Stomach (tissue), 9 donors: Measurements from ENCODE around the gene LRRC4C. TPM values are rescaled to one million over a fixed set of nuclear protein-coding genes. Genes with fewer than 3 reads are reported as not detected.

Experiments
- DNase-seq, 2 donors: peaks; one replicate each; pipeline versions ENCODE4 v3.0.0 to v3.0.0-alpha.2; 2013 to 2019
- H3K27ac ChIP-seq, 5 donors: fragments of 200-600 bp in 4 of 5; sonication (generic) in 4 of 5; one replicate each; pipeline ENCODE4 v1.5.1; 2013 to 2019; ENCODE audit warnings: mild to moderate bottlenecking in 1 of 5, moderate library complexity in 1 of 5
- H3K27me3 ChIP-seq, 3 donors: fragments of 200-600 bp; sonication (generic); one replicate each; pipeline ENCODE4 v1.5.1; 2017 to 2019; ENCODE audit warnings: mixed run types in 1 of 3
- H3K36me3 ChIP-seq, 4 donors: fragments of 200-600 bp; sonication (generic); 1 replicate in 3 of 4; 2 replicates in 1 of 4; pipeline ENCODE4 v1.5.1; 2016 to 2019
- H3K4me1 ChIP-seq, 4 donors: fragments of 200-600 bp; sonication (generic); one replicate each; pipeline ENCODE4 v1.5.1; 2016 to 2019
- H3K4me3 ChIP-seq, 4 donors: fragments of 200-600 bp; sonication (generic) in 3 of 4; one replicate each; pipeline ENCODE4 v1.5.1; 2016 to 2019; ENCODE audit warnings: mild to moderate bottlenecking in 1 of 4
- H3K9me3 ChIP-seq, 4 donors: fragments of 200-600 bp; sonication (generic); one replicate each; pipeline ENCODE4 v1.5.1; 2016 to 2019
- CTCF ChIP-seq, 7 experiments: fragments of 450-650 bp in 4 of 7; fragments of 200-600 bp in 3 of 7; sonication (generic) in 3 of 7; IDR thresholded peaks; one replicate each; pipeline ENCODE4 v1.5.1; 2016 to 2019; ENCODE audit warnings: antibody characterized with exemption in 7 of 7, control low read depth in 2 of 7, mild to moderate bottlenecking in 1 of 7
- EP300 ChIP-seq: sonication (generic); formaldehyde crosslinking; IDR thresholded peaks from one replicate; pipeline ENCODE4 v1.6.1; 2017; ENCODE audit warnings: antibody characterized with exemption
- POLR2A ChIP-seq, 4 donors: fragments of 450-650 bp; IDR thresholded peaks; one replicate each; pipeline ENCODE4 v1.6.1; 2016; ENCODE audit warnings: antibody characterized with exemption in 4 of 4, control low read depth in 2 of 4, mild to moderate bottlenecking in 1 of 4, moderate library complexity in 1 of 4
- POLR2AphosphoS5 ChIP-seq, 3 donors: sonication (generic); formaldehyde crosslinking; IDR thresholded peaks; one replicate each; pipeline ENCODE4 v1.6.1; 2016; ENCODE audit warnings: antibody characterized with exemption in 3 of 3
- WGBS, 5 donors: extraction: QIAGEN DNeasy Blood & Tissue Kit in 3 of 5; methylation state at CpG; one replicate each; pipeline versions ENCODE4 v1.1.5 to v1.1.7; 2013 to 2018; 5-methylcytosine and 5-hydroxymethylcytosine counted together
- intact Hi-C: fragments of 100-400 bp; cut with DNase I; formaldehyde crosslinking; loops from one replicate; pipeline ENCODE4 v1.15.1; 2023; ENCODE audit warnings: low total_unique reads
- polyA plus RNA-seq, 3 donors: library from polyadenylated mRNA; stranded (reverse); fragments of 200-250 nt; gene quantifications; one replicate each; pipeline ENCODE4 v1.2.3, GENCODE V29; 2013
- total RNA-seq, 5 donors: library from RNA; depleted of rRNA; stranded (reverse); fragments of >200 nt; gene quantifications; one replicate each; pipeline versions ENCODE4 v1.1.0 to v1.2.3, GENCODE V29; 2014 to 2016
- donor health status: healthy with polysubstance abuse.
- donor health status: Bipolar disorder and iron deficiency.
- donor health status: healthy.

The LRRC4C gene
- total and polyA plus RNA-seq, 8 donors: 0.31 to 3.3 (median 0.45) TPM; not detected in 4

GRCh38 chr11:40183073-40184064 lies 1276.1 kb downstream of the LRRC4C start:
- Histone ChIP-seq H3K9me3 (no peaks in the 10 kb centered on the region), H3K36me3 (no peaks in the 10 kb centered on the region), H3K27me3 (no peaks in the 10 kb centered on the region), H3K27ac (no peak overlapping the region), H3K4me1 (no peaks in the 10 kb centered on the region), H3K4me3 (no peak overlapping the region)
- intact Hi-C loops: no loop called here
- no peak for TF ChIP-seq CTCF (IDR thresholded peaks at IDR 0.05)
- no peak for TF ChIP-seq EP300
- TF ChIP-seq POLR2A (IDR thresholded peaks at IDR 0.05): no peak
- TF ChIP-seq POLR2AphosphoS5 (IDR thresholded peaks at IDR 0.05): no peak
- WGBS, 5 donors: 56 to 71% (median 69%) methylated on average over 5 of the region's 5 CpGs
- no peak for DNase-seq

- TF ChIP-seq CTCF (IDR thresholded peaks at IDR 0.05) (no peak), POLR2AphosphoS5 (IDR thresholded peaks at IDR 0.05) (no peak)
- no peaks in the 10 kb centered on the region for H3K4me1 ChIP-seq
- no peaks in the 10 kb centered on the region for H3K36me3 ChIP-seq
- H3K27me3 ChIP-seq: no peaks in the 10 kb centered on the region
- no peak overlapping the region for H3K27ac ChIP-seq
- H3K4me3 ChIP-seq: no peak overlapping the region
- no peak for DNase-seq
- intact Hi-C loops: no loop called here
- WGBS, 5 donors: 83 to 94% (median 87%) methylated on average over 6 of the region's 6 CpGs
- H3K9me3 ChIP-seq: no peaks in the 10 kb centered on the region
Measured at GRCh38 chr11:40179541-40179940, 1279.9 kb downstream of the LRRC4C start.

GRCh38 chr11:40178470-40178869 lies 1281.0 kb downstream of the LRRC4C start:
- WGBS, 5 donors: 75 to 87% (median 84%) methylated on average over 2 of the region's 2 CpGs
- no peak for DNase-seq
- H3K4me3 ChIP-seq: no peak overlapping the region
- intact Hi-C loops: no loop called here
- H3K27me3 ChIP-seq: no peaks in the 10 kb centered on the region
- H3K36me3 ChIP-seq: no peaks in the 10 kb centered on the region
- TF ChIP-seq EP300 (no peak), CTCF (IDR thresholded peaks at IDR 0.05) (no peak), POLR2A (IDR thresholded peaks at IDR 0.05) (no peak), POLR2AphosphoS5 (IDR thresholded peaks at IDR 0.05) (no peak)
- H3K9me3 ChIP-seq: no peaks in the 10 kb centered on the region
- H3K27ac ChIP-seq: no peak overlapping the region
- H3K4me1 ChIP-seq: no peaks in the 10 kb centered on the region

- Histone ChIP-seq H3K4me3 (no peak overlapping the region), H3K9me3 (no peaks in the 10 kb centered on the region), H3K36me3 (no peaks in the 10 kb centered on the region), H3K27ac (no peak overlapping the region), H3K4me1 (no peaks in the 10 kb centered on the region), H3K27me3 (no peaks in the 10 kb centered on the region)
- WGBS, 5 donors: 94 to 100% (median 99%) methylated on average over 3 of the region's 3 CpGs
- intact Hi-C loops: no loop called here
- no peak for TF ChIP-seq CTCF (IDR thresholded peaks at IDR 0.05)
- no peak for TF ChIP-seq EP300
- TF ChIP-seq POLR2AphosphoS5 (IDR thresholded peaks at IDR 0.05): no peak
- no peak for TF ChIP-seq POLR2A (IDR thresholded peaks at IDR 0.05)
- no peak for DNase-seq
Measured at GRCh38 chr11:40175980-40176379, 1283.5 kb downstream of the LRRC4C start.
